ENCODE measurements around the gene YEATS4.

GRCh38 chr12:69343885-69344612 is 15.5 kb upstream of the YEATS4 start:
- TF ChIP-seq CTCF (conservative IDR thresholded peaks at IDR 0.05; ENCODE audit: low read depth in 2 of 2) (no peak), ZNF331 (CRISPR knock-in tag; IDR thresholded peaks at IDR 0.05; ENCODE audit: low read depth) (no peak), CREB1 (CRISPR knock-in tag; IDR thresholded peaks at IDR 0.05; ENCODE audit: low read depth) (no peak), EZH2 (IDR thresholded peaks at IDR 0.05; ENCODE audit: low read depth, unreplicated experiment) (no peak), POLR2AphosphoS5 (IDR thresholded peaks at IDR 0.05; ENCODE audit: low read depth) (no peak), EZH2phosphoT487 (IDR thresholded peaks at IDR 0.05; ENCODE audit: unreplicated experiment) (no peak), REST (IDR thresholded peaks at IDR 0.05; ENCODE audit: unreplicated experiment) (no peak), NANOG (IDR thresholded peaks at IDR 0.05; ENCODE audit: borderline replicate concordance) (no peak), ZNF114 (CRISPR knock-in tag; IDR thresholded peaks at IDR 0.05) (no peak), ETS1 (IDR thresholded peaks at IDR 0.05) (no peak), STAT1 (IDR thresholded peaks at IDR 0.05; ENCODE audit: unreplicated experiment) (no peak)
